DMS79 treated with DMSO at 0.1 percent for 48 hours (cell line): ENCODE measurements around the gene VASH1.

Source experiments
- DNase-seq: peaks from one replicate; lab custom pipeline; 2025; lab: John Stamatoyannopoulos, UW

Gene VASH1

DNA sequence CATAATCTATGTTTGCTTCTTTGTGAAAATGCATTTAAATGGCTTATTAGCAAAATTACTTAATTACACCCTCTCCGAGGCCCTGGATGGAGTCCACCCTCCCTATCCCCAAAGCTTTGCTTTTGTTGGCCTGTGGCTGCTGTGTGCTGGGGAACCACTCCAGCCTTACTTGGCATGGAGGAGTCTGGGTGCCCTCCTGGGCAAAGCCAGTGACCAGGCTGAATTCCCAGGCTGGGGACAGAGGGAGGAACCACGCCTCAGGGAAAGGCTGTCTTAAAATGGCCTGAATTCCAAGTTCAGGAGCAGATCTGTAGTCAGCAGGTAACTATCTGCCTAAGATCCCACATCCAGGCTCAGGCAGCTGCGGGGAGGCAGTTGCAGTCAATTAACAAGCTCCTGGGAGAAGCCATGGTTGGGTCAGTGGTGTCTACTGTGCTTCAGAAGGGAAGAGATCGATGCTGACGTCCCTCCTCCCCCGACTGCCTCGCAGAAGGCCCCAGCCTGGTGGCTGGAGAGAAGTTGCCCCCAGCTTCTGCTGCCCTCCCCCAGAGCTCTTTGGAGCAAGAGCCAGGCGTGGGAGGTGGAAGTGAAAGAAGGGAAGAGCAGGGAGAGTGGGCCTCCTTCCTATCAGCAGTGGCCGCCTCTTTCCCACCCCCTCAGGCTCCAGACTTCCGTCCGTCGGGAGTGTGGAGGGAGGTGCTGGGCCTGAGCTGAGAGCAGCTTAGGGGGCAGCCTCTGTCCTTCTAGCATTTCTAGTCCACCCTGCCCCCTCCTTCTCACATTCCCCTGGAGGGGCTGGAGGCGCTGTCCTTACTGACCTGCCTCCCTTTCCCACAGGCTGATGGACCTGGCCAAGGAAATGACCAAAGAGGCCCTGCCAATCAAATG is 11.3 kb downstream of the VASH1 start:
- no peak for DNase-seq

DNA sequence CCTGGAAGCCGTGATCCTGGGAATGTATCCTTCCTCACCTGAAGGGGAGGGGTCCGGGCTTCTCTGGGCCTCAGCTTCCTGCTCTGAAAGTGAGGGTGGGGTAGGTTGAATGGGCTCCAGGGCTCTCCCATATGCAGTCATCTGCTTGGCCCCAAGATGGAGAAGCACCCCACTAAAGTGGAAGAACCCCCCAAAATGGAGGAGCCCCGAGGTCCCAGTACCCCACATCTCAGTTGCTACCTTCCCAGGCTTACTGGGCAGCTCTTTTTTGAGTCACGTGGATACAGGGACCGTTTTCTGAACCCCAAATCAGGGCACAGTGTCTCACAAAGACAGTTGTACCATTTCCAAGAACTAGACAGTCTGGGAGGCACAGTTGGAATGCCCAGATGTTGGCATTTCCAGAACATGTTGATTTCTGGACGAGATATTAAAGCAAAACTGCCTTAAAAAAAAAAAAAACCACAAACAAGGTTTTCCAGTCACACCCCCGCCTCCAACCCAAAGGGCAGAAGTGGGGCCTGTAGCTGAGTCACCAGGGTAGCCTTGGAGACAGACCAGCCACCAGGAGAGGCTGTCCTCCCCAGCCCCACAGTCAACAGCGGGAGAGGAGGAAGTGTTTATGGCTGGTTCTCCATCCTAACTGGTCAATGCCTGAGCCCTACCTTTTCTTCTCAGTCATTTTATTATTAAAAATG is 12.1 kb downstream of the VASH1 start:
- no peak for DNase-seq

DNA sequence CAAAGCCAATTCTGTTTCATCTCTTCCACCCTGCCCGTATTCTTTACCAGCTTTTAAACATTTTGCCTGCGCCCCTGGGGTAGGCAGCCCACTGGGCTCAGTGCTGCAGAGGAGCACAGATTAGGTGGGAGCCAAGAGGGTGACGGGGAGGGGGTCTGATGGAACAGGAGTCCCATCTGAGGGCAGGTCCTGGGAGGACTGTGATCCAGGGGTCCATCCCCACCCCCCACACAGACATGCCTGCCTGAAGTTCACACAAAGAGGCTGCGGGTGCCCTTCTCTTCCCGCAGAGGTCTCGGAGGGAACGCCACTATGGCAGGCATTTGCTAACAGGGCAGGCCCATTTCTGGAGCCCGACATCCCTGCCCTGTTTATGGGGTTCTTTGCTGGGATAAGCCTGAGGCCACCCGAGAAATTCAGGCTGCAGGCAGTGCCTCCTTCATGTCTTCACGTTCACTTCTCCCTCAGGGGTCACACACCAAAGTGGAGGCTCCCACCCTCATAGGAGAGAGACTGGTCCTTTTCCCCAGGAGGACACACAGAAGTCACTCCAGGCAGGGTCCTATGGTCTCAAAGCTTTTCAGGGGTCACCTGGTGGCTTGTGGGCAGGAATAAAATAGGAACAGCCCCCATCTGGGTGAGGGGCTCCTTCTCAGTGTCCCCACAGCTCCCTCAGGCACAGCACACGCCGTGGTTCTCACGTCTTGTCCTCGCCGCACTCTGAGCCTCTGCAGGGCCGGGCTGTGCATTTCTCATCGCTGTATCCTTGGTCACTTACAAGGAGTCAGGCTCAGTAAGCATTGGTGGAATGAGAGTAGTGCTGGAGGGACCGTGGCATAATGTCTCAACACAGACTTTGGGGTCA is 12.9 kb downstream of the VASH1 start:
- no peak for DNase-seq

DNA sequence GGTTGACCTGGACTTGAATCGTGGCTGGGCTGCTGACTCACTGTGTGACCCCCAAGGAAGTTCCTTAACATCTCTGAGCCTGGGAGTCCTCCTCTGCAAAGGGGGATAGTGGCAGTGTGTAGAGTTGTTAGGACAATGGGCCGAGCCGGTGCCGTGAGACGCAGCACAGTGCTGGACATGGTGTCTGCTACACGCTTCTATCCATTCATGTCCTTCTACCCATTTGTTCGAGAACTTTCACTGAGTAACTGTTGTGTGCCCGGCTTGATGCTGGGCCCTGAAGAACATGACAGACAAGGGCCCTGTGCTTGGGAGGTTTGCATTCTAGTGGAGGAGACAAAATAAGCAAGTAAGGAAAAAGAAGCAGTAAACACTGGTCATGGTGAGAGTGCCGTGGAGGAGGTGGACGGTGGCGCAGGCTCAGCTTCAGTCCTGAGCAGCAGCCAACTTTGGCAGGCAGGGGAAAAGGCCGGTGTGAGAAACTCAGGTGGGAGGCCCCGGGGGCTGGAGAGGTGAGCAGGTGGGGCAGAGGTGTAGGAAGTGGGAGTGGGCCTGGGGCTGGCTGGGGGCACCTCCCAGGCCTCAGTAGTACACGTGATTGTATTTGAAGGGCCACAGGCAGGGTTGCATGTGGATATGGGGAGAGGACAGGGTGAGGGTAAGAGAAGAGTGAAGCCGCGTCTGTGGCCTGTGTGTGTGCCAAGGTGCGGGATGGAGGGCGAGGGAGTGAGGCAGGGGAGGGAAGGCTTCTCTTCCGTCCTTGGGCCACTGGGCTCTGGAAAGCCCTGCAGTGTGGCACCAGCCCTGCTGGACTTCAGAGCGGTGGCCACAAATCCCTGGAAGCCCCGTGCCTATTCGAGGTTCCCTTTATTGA is 13.8 kb downstream of the VASH1 start:
- no peak for DNase-seq

DNA sequence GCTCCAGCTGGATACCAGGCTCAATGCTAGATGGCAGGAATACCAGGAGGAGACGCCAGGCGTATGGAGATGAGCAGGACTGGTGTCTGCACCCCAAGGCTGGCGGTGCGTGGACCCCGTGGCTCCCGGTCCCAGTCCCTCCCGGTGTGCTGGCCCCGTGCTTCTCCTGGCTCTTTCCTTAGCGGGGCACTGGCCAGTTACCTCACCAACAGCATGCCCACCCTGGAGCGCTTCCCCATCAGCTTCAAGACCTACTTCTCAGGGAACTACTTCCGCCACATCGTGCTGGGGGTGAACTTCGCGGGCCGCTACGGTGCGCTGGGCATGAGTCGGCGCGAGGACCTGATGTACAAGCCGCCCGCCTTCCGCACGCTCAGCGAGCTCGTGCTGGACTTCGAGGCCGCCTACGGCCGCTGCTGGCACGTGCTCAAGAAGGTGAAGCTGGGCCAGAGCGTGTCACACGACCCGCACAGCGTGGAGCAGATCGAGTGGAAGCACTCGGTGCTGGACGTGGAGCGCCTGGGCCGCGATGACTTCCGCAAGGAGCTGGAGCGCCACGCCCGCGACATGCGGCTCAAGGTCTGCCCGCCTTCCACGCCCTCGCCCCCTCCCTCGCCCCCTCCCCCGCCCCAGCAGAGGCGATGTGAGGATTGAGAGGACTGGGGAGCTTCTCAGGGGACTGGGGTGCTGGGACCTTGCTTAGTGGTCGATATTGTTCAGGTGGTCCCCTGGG is 14.6 kb downstream of the VASH1 start:
- DNase-seq, result no peak

DNA sequence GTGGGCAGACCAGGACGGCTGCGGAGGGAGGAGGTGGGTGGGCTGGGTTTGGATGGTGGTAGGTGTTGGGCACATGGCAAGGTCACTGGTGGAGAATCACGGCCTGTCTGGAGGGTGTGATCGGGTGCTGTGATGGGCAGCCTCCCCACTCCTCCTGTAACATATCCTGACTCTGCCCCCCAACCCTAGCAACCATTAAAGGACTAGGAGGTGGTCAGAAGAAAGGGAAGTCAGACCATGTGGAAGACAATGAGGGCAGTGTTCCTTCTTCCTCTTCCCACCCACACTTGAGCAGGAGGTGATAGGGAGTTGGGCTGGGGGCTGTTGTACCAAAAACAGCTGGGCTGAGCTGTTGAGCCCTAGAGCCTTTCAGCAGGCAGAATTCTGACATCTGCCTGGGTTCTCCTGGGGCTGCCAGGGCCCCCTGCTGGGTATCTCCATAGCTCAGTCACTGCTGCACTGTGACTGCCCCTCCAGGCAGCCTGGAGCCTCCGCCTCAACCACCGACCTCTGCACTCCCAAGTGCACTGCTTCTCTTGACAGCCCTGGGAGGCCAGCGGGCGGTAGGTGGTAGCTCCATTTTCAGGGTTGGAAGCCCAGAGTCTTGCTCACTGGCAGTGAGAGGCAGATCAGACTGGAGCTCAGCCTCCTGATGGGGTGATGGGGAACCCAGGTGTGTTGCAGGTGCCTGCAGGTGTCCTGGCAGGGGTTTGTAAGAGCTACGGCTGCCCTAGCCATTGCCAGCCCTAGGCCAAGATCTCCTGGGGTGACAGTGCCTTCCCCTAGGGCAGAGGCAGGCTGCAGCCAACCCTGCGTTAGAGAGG is 15.4 kb downstream of the VASH1 start:
- no peak for DNase-seq

DNA sequence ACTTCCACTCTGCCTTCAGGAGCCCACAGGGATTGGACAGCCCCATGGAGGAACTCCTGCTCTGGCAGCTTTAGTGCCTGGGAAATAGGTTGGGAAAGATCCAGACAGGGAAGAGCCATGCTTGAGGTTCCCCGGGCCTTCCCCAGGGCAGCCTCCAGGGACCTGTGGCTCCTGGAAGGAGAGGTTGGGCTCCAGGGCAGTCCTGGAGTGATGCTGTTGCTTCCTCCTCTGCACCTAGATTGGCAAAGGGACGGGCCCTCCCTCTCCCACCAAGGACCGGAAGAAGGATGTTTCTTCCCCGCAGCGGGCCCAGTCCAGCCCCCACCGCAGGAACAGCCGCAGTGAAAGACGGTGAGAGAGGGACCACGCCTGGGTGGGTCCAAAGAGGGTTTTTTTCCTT is 16.5 kb downstream of the VASH1 start:
- no peak for DNase-seq

DNA sequence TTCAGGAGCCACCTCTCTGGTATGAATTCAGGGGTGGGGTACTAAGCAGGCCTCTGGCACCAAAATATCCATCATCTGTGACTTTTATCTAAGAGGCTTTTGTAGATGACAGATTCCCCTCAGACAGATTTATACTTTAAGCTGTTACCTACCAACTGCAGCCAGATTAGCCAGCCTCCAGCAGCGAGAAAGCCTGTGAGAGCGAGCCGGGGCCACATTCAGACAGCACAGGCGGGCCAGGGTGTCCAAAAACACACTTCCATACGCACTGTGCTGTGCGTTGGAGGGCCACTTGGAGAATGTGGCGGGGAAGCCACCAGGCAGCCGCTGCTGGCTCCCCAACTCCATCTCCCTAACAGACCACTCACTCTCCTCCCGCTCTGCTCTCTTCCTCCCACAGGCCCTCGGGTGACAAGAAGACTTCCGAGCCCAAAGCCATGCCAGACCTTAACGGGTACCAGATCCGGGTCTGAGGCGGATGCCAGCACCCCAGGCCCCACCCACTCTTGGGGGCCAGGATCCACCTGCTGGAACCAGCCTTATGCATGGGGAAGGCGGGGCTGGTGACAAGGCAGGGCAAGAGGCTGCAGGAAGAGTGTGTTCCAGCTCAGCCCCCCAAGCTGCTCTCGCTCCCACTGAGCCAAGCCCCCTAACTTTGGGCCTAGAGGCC is 17.4 kb downstream of the VASH1 start:
- no peak for DNase-seq

DNA sequence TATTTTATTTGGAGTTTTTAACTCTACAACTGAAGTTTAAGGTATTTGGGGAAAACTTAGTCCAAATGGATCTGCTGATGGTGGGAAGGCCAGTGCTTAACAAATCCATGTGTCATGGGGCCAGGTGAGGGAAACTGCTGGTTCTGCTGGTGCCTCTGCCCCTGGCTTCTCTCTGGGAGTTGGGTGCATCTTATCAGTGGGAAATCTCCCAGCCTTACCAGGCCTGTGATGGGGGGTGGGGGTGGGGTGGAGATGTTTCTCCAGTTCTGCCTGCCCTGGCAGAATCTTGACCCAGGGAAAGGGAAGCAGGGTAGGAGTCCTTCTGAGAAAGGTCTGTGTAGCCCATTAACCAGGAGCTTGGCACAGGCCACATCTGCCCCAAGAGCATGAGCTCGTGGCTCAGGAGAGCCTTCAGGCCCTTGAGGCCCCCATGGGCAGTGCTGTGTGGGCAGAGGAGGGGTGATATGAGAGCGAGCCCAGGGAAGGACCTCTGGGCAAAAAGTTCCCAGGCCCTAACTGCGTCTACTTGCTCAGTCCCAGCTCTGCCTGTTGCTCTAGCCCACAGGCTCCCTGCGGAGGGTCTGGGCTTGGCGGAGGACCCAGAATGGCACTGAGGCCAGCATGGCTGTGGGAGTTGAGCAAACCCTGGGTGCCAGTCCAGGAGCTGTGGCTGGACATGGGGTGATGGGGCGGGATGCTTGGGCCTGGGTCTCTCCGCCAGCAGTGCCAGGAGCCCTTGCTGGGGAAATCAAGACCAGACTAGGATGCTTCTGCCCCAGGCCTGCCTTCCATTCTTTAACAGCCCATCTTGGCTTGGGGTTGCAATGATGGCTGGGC is 18.2 kb downstream of the VASH1 start:
- no peak for DNase-seq

DNA sequence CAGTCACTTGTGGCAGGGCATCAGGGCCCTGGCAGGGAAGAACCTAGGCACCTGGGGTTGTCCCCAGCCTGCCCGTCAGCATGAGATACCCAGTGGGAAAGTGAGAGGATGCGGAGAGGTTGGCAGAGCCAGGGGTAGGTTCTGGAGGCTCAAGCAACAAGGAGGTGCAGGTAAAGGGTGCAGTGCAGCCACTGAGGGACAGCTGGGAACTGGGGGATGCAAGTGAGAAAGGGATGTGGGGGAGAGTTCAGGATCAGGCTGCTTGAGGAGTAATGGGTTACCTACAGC is 18.7 kb downstream of the VASH1 start:
- DNase-seq, result no peak

DNA sequence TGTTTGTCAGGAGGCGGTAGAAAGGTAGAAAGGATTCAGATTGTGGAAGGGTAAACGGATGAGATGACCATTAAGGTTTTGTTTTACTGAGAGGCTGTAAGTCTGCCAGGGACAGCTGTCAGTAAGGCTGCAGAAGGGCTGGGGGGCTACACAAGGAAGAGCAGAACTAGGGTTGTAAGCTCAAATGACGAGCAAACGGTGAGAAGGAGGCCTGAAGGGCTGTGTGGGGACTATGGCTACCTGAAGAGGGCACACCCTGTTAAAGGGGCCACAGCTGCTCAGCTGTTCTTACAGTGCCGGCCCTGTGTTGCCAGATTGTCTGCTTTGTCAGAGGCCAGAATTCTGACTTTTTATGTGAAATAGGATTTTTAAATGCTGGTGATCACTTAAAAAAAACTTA is 19.1 kb downstream of the VASH1 start:
- no peak for DNase-seq

DNA sequence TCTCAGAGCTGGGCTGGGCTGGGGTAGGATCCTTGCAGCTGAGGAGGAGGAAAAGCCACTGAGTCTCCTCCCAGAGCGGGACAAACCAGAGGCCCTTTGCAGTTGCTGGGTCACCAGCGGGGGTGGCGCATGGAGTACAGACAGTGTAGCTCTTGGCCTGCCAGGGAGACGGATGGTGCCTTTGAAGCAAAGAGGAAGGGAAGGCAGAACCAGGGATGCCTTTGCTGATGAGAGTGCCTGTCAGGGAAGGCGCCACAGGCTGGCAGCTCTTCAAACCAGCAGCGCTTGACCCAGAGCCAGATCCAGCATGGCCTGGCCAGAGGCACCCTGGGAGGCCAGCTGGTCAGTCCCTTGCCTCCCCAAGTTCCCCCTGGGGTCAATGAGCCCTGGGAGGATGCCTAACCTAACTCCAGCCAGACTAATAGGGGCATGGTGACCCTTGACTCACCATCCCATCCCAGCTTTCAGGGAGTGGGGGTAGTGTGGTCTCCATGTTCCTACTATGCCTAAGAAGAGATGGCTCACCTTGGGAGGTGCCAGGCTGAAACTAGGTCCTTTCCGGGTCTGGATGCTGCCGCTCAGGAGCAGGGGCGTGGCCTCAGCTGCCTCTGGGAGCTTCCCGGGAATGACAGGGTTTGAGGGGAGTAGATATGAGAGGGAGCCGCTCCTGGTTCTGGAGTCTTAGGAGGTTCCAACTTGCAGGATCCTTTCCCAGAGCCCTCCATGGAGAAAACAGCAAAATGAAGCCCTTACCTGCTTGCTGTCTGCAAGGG is 19.8 kb downstream of the VASH1 start:
- no peak for DNase-seq

DNA sequence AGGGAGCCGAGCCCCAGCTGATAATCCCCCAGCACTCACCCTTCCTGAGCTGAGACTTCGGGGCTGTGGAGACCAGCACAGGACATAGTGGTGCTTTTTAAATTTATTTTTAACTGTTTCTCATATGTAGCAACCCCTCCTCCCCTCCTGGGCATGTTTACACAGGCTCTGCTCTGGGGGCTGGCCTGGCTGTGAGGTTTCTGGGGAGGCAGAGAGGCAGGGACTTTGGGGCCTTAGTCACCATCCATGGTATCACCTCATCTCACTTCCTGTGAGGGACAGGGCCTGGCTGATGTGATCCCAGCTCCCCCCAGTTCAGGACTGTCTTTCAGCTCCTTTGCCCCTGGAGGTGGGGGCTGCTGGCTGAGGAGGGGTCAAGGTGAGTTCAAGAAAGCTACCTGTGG is 20.4 kb downstream of the VASH1 start:
- DNase-seq, result no peak

DNA sequence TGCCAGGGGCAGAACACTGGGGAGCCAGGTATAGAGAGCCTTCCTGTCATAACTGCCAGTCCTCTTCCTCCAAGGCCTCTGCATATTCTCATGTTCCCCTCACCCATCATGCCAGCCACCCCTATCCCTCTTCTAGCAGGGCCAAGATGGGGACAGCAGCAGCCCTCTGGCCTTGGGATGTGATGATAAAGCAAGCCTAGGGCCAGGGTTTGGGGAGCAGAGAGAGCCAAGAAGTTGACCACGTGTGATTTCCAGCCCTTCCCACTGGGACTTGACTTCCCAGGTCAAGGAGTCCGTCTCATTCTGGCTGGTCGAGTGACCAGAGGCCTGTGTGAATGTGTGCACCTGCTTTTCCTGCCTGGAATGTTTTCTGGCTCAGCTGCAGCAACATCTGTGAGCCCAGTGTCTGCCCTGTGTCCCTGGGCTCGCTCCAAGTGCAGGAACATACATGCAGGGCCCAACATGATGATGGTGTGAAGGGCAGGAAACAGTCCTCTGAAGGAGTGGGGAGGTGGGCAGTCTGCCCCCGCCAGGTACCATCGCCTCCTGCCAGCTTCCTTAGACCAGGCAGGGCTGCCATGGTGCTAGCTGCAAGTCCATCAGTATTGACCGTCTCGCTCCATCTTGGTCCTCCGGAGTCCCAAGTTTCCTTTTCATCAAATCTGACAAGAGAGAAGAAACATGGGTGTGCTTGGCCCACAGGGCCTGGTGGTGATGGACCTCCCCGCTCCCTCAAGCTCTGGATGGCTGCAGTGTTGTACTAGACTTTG is 21.0 kb downstream of the VASH1 start:
- DNase-seq, result no peak

DNA sequence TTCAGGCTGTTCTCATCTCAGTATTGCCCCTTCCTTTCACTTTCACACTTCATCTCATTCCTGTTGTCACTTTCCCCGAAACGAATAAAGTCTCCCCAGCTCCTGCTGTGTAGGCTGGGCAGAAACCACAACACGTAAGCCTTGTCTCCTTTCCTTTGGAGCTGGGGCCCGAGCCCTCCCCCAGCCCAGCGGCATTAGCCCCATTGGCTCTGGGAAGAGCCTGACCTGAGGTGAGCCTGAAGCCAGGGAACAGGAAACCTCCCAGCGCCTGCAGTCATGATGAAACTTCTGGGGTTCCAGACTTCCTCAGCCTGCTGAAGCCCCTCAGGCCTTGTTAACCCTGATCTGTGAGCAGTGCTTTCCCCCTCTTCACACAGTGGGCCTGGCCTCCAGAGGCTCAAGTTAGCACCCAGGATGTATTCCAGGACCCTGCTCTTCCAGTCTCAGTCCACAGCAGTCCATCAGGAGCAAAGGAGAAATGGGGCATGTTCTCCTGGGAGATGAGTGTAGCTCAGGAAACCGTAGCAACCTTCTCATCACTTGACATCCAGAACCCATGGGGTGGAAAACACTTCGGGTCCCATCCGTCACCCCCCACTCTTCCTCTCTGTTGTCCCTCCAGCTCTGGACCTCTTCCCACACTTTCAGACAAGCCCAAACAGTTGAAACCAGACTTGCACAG is 21.8 kb downstream of the VASH1 start:
- no peak for DNase-seq

DNA sequence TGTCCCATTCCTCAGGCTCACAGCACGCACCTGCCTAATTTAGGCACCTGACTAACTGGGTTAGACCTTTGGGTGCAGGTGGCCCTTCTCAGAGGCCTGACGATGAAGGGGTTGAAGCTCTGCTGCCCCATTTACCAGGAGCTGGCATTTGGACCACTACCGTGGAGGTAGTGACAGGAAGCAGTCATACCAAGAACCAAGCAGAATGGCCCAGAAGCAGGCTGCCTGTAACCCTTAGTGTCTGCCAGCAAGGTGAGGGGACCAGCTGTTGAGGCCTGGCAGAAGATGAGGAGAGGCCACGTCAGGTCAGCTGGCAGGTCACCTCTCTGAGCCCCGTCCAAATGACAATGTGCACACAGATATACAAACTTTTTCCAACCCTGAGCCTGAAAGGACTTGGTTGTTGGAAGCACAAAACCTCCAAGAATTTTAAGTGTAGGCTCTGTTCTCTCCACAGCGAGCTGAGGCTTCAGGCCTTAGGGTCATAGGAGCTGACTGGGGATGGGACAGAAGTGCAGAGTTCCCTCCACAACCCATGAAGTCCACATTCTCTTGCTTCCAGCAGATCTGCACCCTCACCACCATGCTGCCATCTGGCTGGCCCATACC is 23.1 kb downstream of the VASH1 start:
- DNase-seq, result no peak
